Keratinocyte (primary cell): Measurements from ENCODE around the gene B3GALT4. TPM values are rescaled to one million over a fixed set of nuclear protein-coding genes. Genes with fewer than 3 reads are reported as not detected.
"Not testable (repeated sequence)": the region's sequence is repeated elsewhere in the genome, so short reads cannot be mapped to it uniquely, and the experiment has no call there.

Experiments used
- DNase-seq: peaks from one replicate; pipeline ENCODE4 v3.0.0-alpha.2; 2011; ENCODE audit warnings: low read depth, missing footprints, low spot score
- FAIRE-seq: peaks from 2 replicates; lab custom pipeline; 2011; peaks lifted over from hg19 to GRCh38; lab: Jason Lieb, UNC
- H2AFZ ChIP-seq: 2 replicates; pipeline ENCODE4 v1.6.0; 2012; ENCODE audit warnings: low read length, control low read depth, inconsistent platforms; ENCODE audit not compliant: control insufficient read depth
- H3K27ac ChIP-seq: 2 replicates; pipeline ENCODE4 v1.5.1; 2011; ENCODE audit warnings: low read length; ENCODE audit not compliant: control insufficient read depth, insufficient read depth
- H3K27me3 ChIP-seq: 3 replicates; pipeline ENCODE4 v1.6.0; 2011; ENCODE audit warnings: low read length; ENCODE audit not compliant: control insufficient read depth, insufficient read depth; ENCODE audit errors: extremely low read depth
- H3K36me3 ChIP-seq, 2 experiments: 2 replicates in 1 of 2; 3 replicates in 1 of 2; pipeline ENCODE4 v1.5.1; 2011; ENCODE audit warnings: low read length in 2 of 2, mild to moderate bottlenecking in 1 of 2; ENCODE audit not compliant: control insufficient read depth in 2 of 2, insufficient read depth in 2 of 2; ENCODE audit errors: extremely low read depth in 1 of 2
- H3K4me1 ChIP-seq: 3 replicates; pipeline ENCODE4 v1.5.1; 2011; ENCODE audit warnings: low read length; ENCODE audit not compliant: control insufficient read depth, insufficient read depth; ENCODE audit errors: extremely low read depth
- H3K4me2 ChIP-seq: 3 replicates; pipeline ENCODE4 v1.6.0; 2011; ENCODE audit warnings: low read depth, low read length; ENCODE audit not compliant: control insufficient read depth, insufficient read depth; ENCODE audit errors: extremely low read depth
- H3K4me3 ChIP-seq, 3 experiments: fragments of 200-600 bp in 1 of 3; sonication (generic) in 1 of 3; 2 replicates in 2 of 3; 3 replicates in 1 of 3; pipeline ENCODE4 v1.5.1; 2011 to 2016; ENCODE audit warnings: low read length in 3 of 3, mild to moderate bottlenecking in 3 of 3, control low read depth in 2 of 3, inconsistent platforms in 1 of 3, low read depth in 1 of 3, mixed read lengths in 1 of 3, mixed run types in 1 of 3, moderate library complexity in 1 of 3; ENCODE audit not compliant: control insufficient read depth in 2 of 3, insufficient read depth in 2 of 3; ENCODE audit errors: extremely low read depth in 1 of 3
- H3K79me2 ChIP-seq: 2 replicates; pipeline ENCODE4 v1.6.0; 2012; ENCODE audit warnings: low read length; ENCODE audit not compliant: control insufficient read depth, insufficient read depth
- H3K9ac ChIP-seq: 3 replicates; pipeline ENCODE4 v1.6.0; 2011; ENCODE audit warnings: low read length; ENCODE audit not compliant: control insufficient read depth, insufficient read depth; ENCODE audit errors: extremely low read depth
- H3K9me1 ChIP-seq: 3 replicates; pipeline ENCODE4 v1.6.0; 2011; ENCODE audit warnings: low read length; ENCODE audit not compliant: control insufficient read depth, insufficient read depth; ENCODE audit errors: extremely low read depth
- H3K9me3 ChIP-seq: 2 replicates; pipeline ENCODE4 v1.5.1; 2012; ENCODE audit warnings: low read depth, low read length; ENCODE audit not compliant: control insufficient read depth
- H4K20me1 ChIP-seq: 3 replicates; pipeline ENCODE4 v1.6.0; 2011; ENCODE audit warnings: low read length; ENCODE audit not compliant: control insufficient read depth, insufficient read depth; ENCODE audit errors: extremely low read depth
- CTCF ChIP-seq, 3 experiments: IDR thresholded peaks in 1 of 3; conservative IDR thresholded peaks in 1 of 3; optimal IDR thresholded peaks in 1 of 3; 2 replicates in 2 of 3; 3 replicates in 1 of 3; pipeline versions ENCODE3 to v1.5.1; 2011; ENCODE audit warnings: low read length in 3 of 3, mild to moderate bottlenecking in 3 of 3, moderate library complexity in 2 of 3, control low read depth in 1 of 3, inconsistent platforms in 1 of 3; ENCODE audit not compliant: insufficient read depth in 2 of 3; ENCODE audit errors: extremely low read depth in 1 of 3
- EZH2 ChIP-seq: IDR thresholded peaks from one replicate; pipeline ENCODE4 v1.6.1; 2012; ENCODE audit warnings: inconsistent platforms, mild to moderate bottlenecking, low read length, moderate library complexity
- dilution Hi-C: fragments of 300-500 bp; cut with MboI; formaldehyde crosslinking; loops from one replicate; pipeline ENCODE4 v1.7.0; 2020; ENCODE audit warnings: low sequenced_read_pairs; ENCODE audit not compliant: extremely low pct_ligation_motif_present
- polyA plus RNA-seq, 5 experiments: library from polyadenylated mRNA; depleted of rRNA in 3 of 5; stranded (reverse) in 3 of 5; stranded (forward) in 1 of 5; unstranded in 1 of 5; fragments of >200 nt; gene quantifications; 1 replicate in 1 of 5; 2 replicates in 3 of 5; 3 replicates in 1 of 5; pipeline versions ENCODE4 v1.2.1 to v1.2.3, GENCODE V29; 2011 to 2012; ENCODE audit warnings: missing spikeins in 2 of 5, low read depth in 1 of 5, low replicate concordance in 1 of 5

B3GALT4 gene
- polyA plus RNA-seq, 1 donor (not counting 4 experiments of a cell fraction or from before 2014, with no cell fraction given) = 0.31 TPM

GRCh38 chr6:33279971-33280511 lies 3.1 kb downstream of the B3GALT4 start:
- Histone ChIP-seq H3K4me2 (no peak overlapping the region), H3K9me3 (no peaks in the 10 kb centered on the region), H3K9ac (no peak overlapping the region), H3K79me2 (peaks cover 10% of the 10 kb centered on the region), H2AFZ (no peak overlapping the region), H3K27me3 (no peaks in the 10 kb centered on the region), H3K36me3 (peaks cover 38 to 44% of the 10 kb centered on the region in 2 experiments), H4K20me1 (peaks cover 18% of the 10 kb centered on the region), H3K27ac (no peak overlapping the region), H3K4me3 (no peak overlapping the region), H3K9me1 (peaks cover 2% of the 10 kb centered on the region), H3K4me1 (peaks cover 15% of the 10 kb centered on the region)
- dilution Hi-C loops = no loop called here
- TF ChIP-seq EZH2 (no peak), CTCF (optimal IDR thresholded peaks at IDR 0.05 in 1 of 3, IDR thresholded peaks at IDR 0.05 in 1 of 3, conservative IDR thresholded peaks at IDR 0.05 in 1 of 3; ENCODE audit: extremely low read depth in 1 of 3, insufficient read depth in 2 of 3, low read length in 3 of 3) (peak; percentile 60 to 100 (median 72))
- no peak for DNase-seq
- no peak for FAIRE-seq

GRCh38 chr6:33280539-33280938 lies 3.6 kb downstream of the B3GALT4 start:
- Histone ChIP-seq H3K79me2 (peaks cover 5% of the 10 kb centered on the region), H3K9ac (no peak overlapping the region), H3K36me3 (peaks cover 35 to 39% of the 10 kb centered on the region in 2 experiments), H3K4me3 (no peak overlapping the region), H3K4me2 (no peak overlapping the region), H3K27me3 (no peaks in the 10 kb centered on the region), H2AFZ (no peak overlapping the region), H4K20me1 (peaks cover 13% of the 10 kb centered on the region), H3K9me3 (no peaks in the 10 kb centered on the region), H3K4me1 (peaks cover 10% of the 10 kb centered on the region), H3K27ac (no peak overlapping the region), H3K9me1 (no peaks in the 10 kb centered on the region)
- TF ChIP-seq CTCF (optimal IDR thresholded peaks at IDR 0.05 in 1 of 3, IDR thresholded peaks at IDR 0.05 in 1 of 3, conservative IDR thresholded peaks at IDR 0.05 in 1 of 3; ENCODE audit: extremely low read depth in 1 of 3, insufficient read depth in 2 of 3, low read length in 3 of 3) = no peak
- TF ChIP-seq EZH2 = no peak
- dilution Hi-C loops = no loop called here
- FAIRE-seq = no peak
- no peak for DNase-seq

- H3K79me2 ChIP-seq = peaks cover 34% of the 10 kb centered on the region
Measured at GRCh38 chr6:33285214-33285613, 8.3 kb downstream of the B3GALT4 start.

More at GRCh38 chr6:33285214-33285613, 8.3 kb downstream of the B3GALT4 start:
- dilution Hi-C loops, DNase-seq, H3K9me3 ChIP-seq, H3K27ac ChIP-seq, H3K27me3 ChIP-seq, H3K9ac ChIP-seq, H3K4me3 ChIP-seq, H3K4me2 ChIP-seq, H3K9me1 ChIP-seq, FAIRE-seq, H4K20me1 ChIP-seq, H2AFZ ChIP-seq: not testable (repeated sequence)
- H3K4me1 ChIP-seq = peaks cover 11% of the 10 kb centered on the region
- peaks cover 36 to 42% of the 10 kb centered on the region in 2 experiments for H3K36me3 ChIP-seq
